B cell (primary cell): ENCODE measurements around the gene TMEM132D. TPM values are rescaled to one million over a fixed set of nuclear protein-coding genes. Genes with fewer than 3 reads are reported as not detected.

Source experiments
- ATAC-seq: fragments of 200-7000 bp; cut with Tn5 transposase; one replicate; pipeline ENCODE4 v1.10.0; 2021; ENCODE audit warnings: low read depth, mild to moderate bottlenecking, moderate number of reproducible peaks, moderate library complexity
- CTCF ChIA-PET: fragments of 350-600 bp; sonication (Branson Sonifier 250); formaldehyde crosslinking; loops from one replicate; lab custom pipeline; 2021; ENCODE audit warnings: antibody characterized with exemption, inconsistent platforms; lab: Charles Lee
- POLR2A ChIA-PET: fragments of 350-600 bp; sonication (Branson Sonifier 250); formaldehyde crosslinking; loops from one replicate; lab custom pipeline; 2021; ENCODE audit warnings: antibody characterized with exemption; lab: Charles Lee
- DNase-seq: peaks from one replicate; pipeline ENCODE4 v3.0.0; 2013
- H2AFZ ChIP-seq: 2 replicates; pipeline ENCODE4 v1.6.1; 2012; ENCODE audit warnings: mild to moderate bottlenecking, low read depth, low read length; ENCODE audit not compliant: insufficient read depth, poor library complexity, severe bottlenecking
- H3K27ac ChIP-seq, 2 donors: 1 replicate in 1 of 2; 2 replicates in 1 of 2; pipeline ENCODE4 v1.5.1; 2012 to 2013; ENCODE audit warnings: low read length in 2 of 2, mild to moderate bottlenecking in 2 of 2, moderate library complexity in 1 of 2
- H3K27me3 ChIP-seq, 4 experiments: fragments of 200-600 bp in 1 of 4; sonication (generic) in 1 of 4; replicated peaks in 1 of 4; 1 replicate in 2 of 4; 2 replicates in 2 of 4; pipeline versions ENCODE4 v1.6.1 to v1.7.0; 2013 to 2016; ENCODE audit warnings: low read length in 3 of 4, mild to moderate bottlenecking in 2 of 4, mixed read lengths in 1 of 4, moderate library complexity in 1 of 4; ENCODE audit not compliant: insufficient read depth in 4 of 4, control insufficient read depth in 3 of 4; ENCODE audit errors: control extremely low read depth in 1 of 4
- H3K36me3 ChIP-seq, 2 experiments: replicated peaks in 1 of 2; 1 replicate in 1 of 2; 2 replicates in 1 of 2; pipeline versions ENCODE4 v1.6.1 to v1.7.1; 2013; ENCODE audit warnings: low read length in 1 of 2; ENCODE audit not compliant: insufficient read depth in 2 of 2, control insufficient read depth in 1 of 2; ENCODE audit errors: control extremely low read depth in 1 of 2, extremely low read depth in 1 of 2
- H3K4me1 ChIP-seq, 2 donors: fragments of 200-600 bp in 1 of 2; sonication (generic) in 1 of 2; 1 replicate in 1 of 2; 2 replicates in 1 of 2; pipeline versions ENCODE4 v1.5.1 to v1.6.1; 2013 to 2017; ENCODE audit warnings: low read length in 2 of 2; ENCODE audit not compliant: control insufficient read depth in 2 of 2, insufficient read depth in 2 of 2
- H3K4me2 ChIP-seq: replicated peaks from 2 replicates; pipeline ENCODE3; 2012; ENCODE audit warnings: mild to moderate bottlenecking, low read depth, low read length; ENCODE audit not compliant: poor library complexity, severe bottlenecking
- H3K4me3 ChIP-seq, 5 experiments: fragments of 200-600 bp in 1 of 5; sonication (generic) in 1 of 5; 1 replicate in 3 of 5; 2 replicates in 2 of 5; pipeline versions ENCODE4 v1.5.1 to v1.7.0; 2011 to 2016; ENCODE audit warnings: low read length in 4 of 5, mild to moderate bottlenecking in 4 of 5, low read depth in 2 of 5, control low read depth in 1 of 5, moderate library complexity in 1 of 5; ENCODE audit not compliant: insufficient read depth in 1 of 5; ENCODE audit errors: control extremely low read depth in 1 of 5, extremely low read depth in 1 of 5
- H3K79me2 ChIP-seq: fragments of 200-600 bp; sonication (generic); one replicate; pipeline ENCODE4 v1.6.0; 2016; ENCODE audit warnings: low read length; ENCODE audit not compliant: control insufficient read depth, insufficient read depth
- H3K9ac ChIP-seq: fragments of 200-600 bp; sonication (generic); 2 replicates; pipeline ENCODE4 v1.6.1; 2017; ENCODE audit warnings: mild to moderate bottlenecking, low read length, moderate library complexity
- H3K9me3 ChIP-seq, 3 donors: one replicate each; pipeline versions ENCODE4 v1.6.1 to v1.7.1; 2013; ENCODE audit warnings: low read length in 2 of 3; ENCODE audit not compliant: control insufficient read depth in 2 of 3, insufficient read depth in 1 of 3; ENCODE audit errors: control extremely low read depth in 1 of 3
- H4K20me1 ChIP-seq: 2 replicates; pipeline ENCODE4 v1.6.0; 2012; ENCODE audit warnings: mild to moderate bottlenecking, low read length; ENCODE audit not compliant: insufficient read depth, control insufficient read depth, poor library complexity, severe bottlenecking
- H3K27ac Mint-ChIP-seq: one replicate; pipeline ENCODE4 v1.8.0; 2021; ENCODE audit warnings: mixed read lengths
- H3K27me3 Mint-ChIP-seq: one replicate; pipeline ENCODE4 v1.8.0; 2021; ENCODE audit warnings: mixed read lengths
- H3K4me1 Mint-ChIP-seq: one replicate; pipeline ENCODE4 v1.8.0; 2021; ENCODE audit warnings: mixed read lengths
- H3K4me3 Mint-ChIP-seq: one replicate; pipeline ENCODE4 v1.8.0; 2021; ENCODE audit warnings: mixed read lengths
- H3K9me3 Mint-ChIP-seq: one replicate; pipeline ENCODE4 v1.8.0; 2022; ENCODE audit warnings: mixed read lengths; ENCODE audit not compliant: insufficient read depth
- CTCF ChIP-seq: fragments of 200-600 bp; IDR thresholded peaks from one replicate; pipeline ENCODE4 v1.8.0; 2022; ENCODE audit warnings: antibody characterized with exemption, mild to moderate bottlenecking
- EZH2 ChIP-seq: IDR thresholded peaks from 2 replicates; pipeline ENCODE4 v1.6.1; 2012; ENCODE audit warnings: borderline replicate concordance, low read depth, mild to moderate bottlenecking, moderate library complexity, low read length; ENCODE audit not compliant: insufficient read depth, poor library complexity, severe bottlenecking
- WGBS: methylation state at CpG from one replicate; pipeline ENCODE4 v1.1.5; 2013; ENCODE audit warnings: missing lambda C conversion rate; ENCODE audit not compliant: insufficient coverage; 5-methylcytosine and 5-hydroxymethylcytosine counted together
- intact Hi-C: fragments of 100-400 bp; cut with micrococcal nuclease; formaldehyde crosslinking; loops from one replicate; pipeline ENCODE4 v1.10.0; 2022
- polyA plus RNA-seq: library from polyadenylated mRNA; depleted of rRNA; stranded (reverse); fragments of >200 nt; gene quantifications from 2 replicates; pipeline ENCODE4 v1.2.3, GENCODE V29; 2012
- total RNA-seq, 2 donors: library from RNA; stranded (reverse); fragments of 120-200 nt in 1 of 2; gene quantifications; 1 replicate in 1 of 2; 2 replicates in 1 of 2; pipeline versions ENCODE4 v1.2.3 to v1.2.4, GENCODE V29; 2013 to 2022

TMEM132D gene
- total and polyA plus RNA-seq, 2 donors (not counting 1 experiment from before 2014, with no cell fraction given): not detected

- no peak overlapping the region for H3K4me3 Mint-ChIP-seq
- peaks cover 2% of the 10 kb centered on the region for H3K9me3 Mint-ChIP-seq
- H3K27me3 Mint-ChIP-seq: no peaks in the 10 kb centered on the region
- H2AFZ ChIP-seq: no peak overlapping the region
- no peaks in the 10 kb centered on the region for H3K36me3 ChIP-seq
- 36% methylated on average over 1 of the region's 5 CpGs for WGBS
- H3K27ac ChIP-seq: no peak overlapping the region
- H3K9me3 ChIP-seq: peaks cover 0 to 19% (median 0%) of the 10 kb centered on the region in 3 donors
- TF ChIP-seq CTCF (no peak), EZH2 (no peak)
- H3K27me3 ChIP-seq: no peaks in the 10 kb centered on the region
- no peaks in the 10 kb centered on the region for H3K79me2 ChIP-seq
- POLR2A ChIA-PET: no interaction called here
- no peak for DNase-seq
- H3K4me1 Mint-ChIP-seq: no peaks in the 10 kb centered on the region
- ATAC-seq: no peak
- CTCF ChIA-PET: no interaction called here
- H3K9ac ChIP-seq: no peak overlapping the region
- no peak overlapping the region for H3K4me2 ChIP-seq
- H3K4me1 ChIP-seq: no peaks in the 10 kb centered on the region
- no peaks in the 10 kb centered on the region for H4K20me1 ChIP-seq
- H3K4me3 ChIP-seq: no peak overlapping the region
- intact Hi-C loops: no loop called here
- no peak overlapping the region for H3K27ac Mint-ChIP-seq
These were observed 802.0 kb downstream of the TMEM132D start for GRCh38 chr12:129101816-129102215.

GRCh38 chr12:129101404-129101803 is 802.4 kb downstream of the TMEM132D start:
- no peak overlapping the region for H3K4me3 Mint-ChIP-seq
- Histone ChIP-seq H3K36me3 (no peaks in the 10 kb centered on the region), H4K20me1 (no peaks in the 10 kb centered on the region), H3K9me3 (peaks cover 0 to 15% (median 0%) of the 10 kb centered on the region in 3 donors), H3K4me1 (no peaks in the 10 kb centered on the region), H3K27me3 (no peaks in the 10 kb centered on the region), H3K4me3 (no peak overlapping the region), H3K27ac (no peak overlapping the region), H3K79me2 (no peaks in the 10 kb centered on the region), H2AFZ (no peak overlapping the region), H3K4me2 (no peak overlapping the region), H3K9ac (no peak overlapping the region)
- WGBS: 80% methylated on average over 1 of the region's 5 CpGs
- no peak for ATAC-seq
- H3K4me1 Mint-ChIP-seq: no peaks in the 10 kb centered on the region
- H3K9me3 Mint-ChIP-seq: peaks cover 2% of the 10 kb centered on the region
- TF ChIP-seq EZH2 (no peak), CTCF (no peak)
- H3K27me3 Mint-ChIP-seq: no peaks in the 10 kb centered on the region
- H3K27ac Mint-ChIP-seq: no peak overlapping the region
- CTCF ChIA-PET: no interaction called here
- intact Hi-C loops: no loop called here
- DNase-seq: no peak
- POLR2A ChIA-PET: no interaction called here
